PFSK-1 (cell line): ENCODE data around the gene NME9.

Experiments used
- FOXP2 ChIP-seq: optimal IDR thresholded peaks from 2 replicates; pipeline ENCODE3; 2011; ENCODE audit warnings: borderline replicate concordance, control low read depth, inconsistent platforms; ENCODE audit not compliant: insufficient read depth; ENCODE audit errors: extremely low read length, extremely low read depth
- POLR2AphosphoS5 ChIP-seq: IDR thresholded peaks from 2 replicates; pipeline ENCODE4 v1.6.1; 2012; ENCODE audit warnings: low read depth, mild to moderate bottlenecking, control low read depth, low read length, moderate library complexity
- REST ChIP-seq, 2 experiments: IDR thresholded peaks; 2 replicates each; pipeline versions ENCODE4 v1.6.1 to v1.8.0; 2011 to 2012; ENCODE audit warnings: low read depth in 2 of 2, low read length in 2 of 2, control low read depth in 1 of 2, inconsistent platforms in 1 of 2, mild to moderate bottlenecking in 1 of 2, moderate library complexity in 1 of 2; ENCODE audit not compliant: insufficient read depth in 1 of 2
- SIN3A ChIP-seq: IDR thresholded peaks from 2 replicates; pipeline ENCODE4 v1.6.1; 2012; ENCODE audit warnings: mild to moderate bottlenecking, low read length, moderate library complexity, borderline replicate concordance; ENCODE audit not compliant: insufficient read depth
- TAF1 ChIP-seq: IDR thresholded peaks from 2 replicates; pipeline ENCODE4 v1.6.1; 2012; ENCODE audit warnings: low read length, control low read depth, borderline replicate concordance; ENCODE audit not compliant: insufficient read depth

NME9 gene

DNA sequence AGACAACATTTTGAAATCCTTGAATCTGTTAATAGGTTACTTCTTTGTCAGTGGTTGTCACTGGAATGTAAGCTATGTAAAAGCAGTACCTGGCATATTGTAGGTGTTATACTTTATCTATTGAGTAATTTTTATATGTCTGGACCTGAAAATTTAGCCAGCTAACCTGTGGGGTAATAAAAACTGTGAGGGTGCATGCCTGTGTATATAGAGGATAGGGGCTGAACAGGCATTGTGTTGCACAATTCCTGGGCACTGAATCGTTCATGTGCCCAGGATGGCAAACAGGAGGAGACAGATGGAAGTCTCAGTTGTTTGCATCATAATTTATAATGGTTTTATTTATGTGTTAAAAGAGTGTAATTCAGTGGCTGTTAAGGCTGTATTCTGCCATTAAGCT lies 75.4 kb downstream of the NME9 start:
- TF ChIP-seq TAF1 (no peak), SIN3A (no peak), POLR2AphosphoS5 (no peak), FOXP2 (no peak), REST (IDR thresholded peaks at IDR 0.05; ENCODE audit: insufficient read depth in 1 of 2, low read depth in 2 of 2, low read length in 2 of 2) (no peak)

DNA sequence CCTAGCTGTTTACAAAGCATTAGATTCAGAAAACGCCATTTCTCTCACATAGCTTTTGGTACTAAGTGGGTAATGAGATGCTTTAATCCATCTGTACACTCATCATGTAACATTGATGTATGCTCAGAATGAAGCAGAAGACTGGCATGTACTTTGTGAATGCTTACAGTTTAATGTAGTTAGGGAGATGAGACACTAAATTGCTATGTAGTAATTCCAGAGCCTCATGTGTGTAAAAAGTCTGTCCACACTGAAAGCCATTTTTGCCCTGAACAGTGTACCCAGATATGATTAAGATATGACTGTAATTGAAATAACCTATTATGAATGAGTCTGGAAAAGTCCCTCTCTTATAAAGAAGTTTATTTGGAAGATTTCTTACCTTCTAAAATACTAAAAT lies 76.0 kb downstream of the NME9 start:
- TF ChIP-seq SIN3A (no peak), REST (IDR thresholded peaks at IDR 0.05; ENCODE audit: insufficient read depth in 1 of 2, low read depth in 2 of 2, low read length in 2 of 2) (no peak), POLR2AphosphoS5 (no peak), TAF1 (no peak), FOXP2 (no peak)
